T1000 (cell line): ENCODE data around the gene FAM13A.

Experiments
- DNase-seq: peaks from one replicate; lab custom pipeline; 2025; ENCODE audit warnings: mixed read lengths; lab: John Stamatoyannopoulos, UW

The FAM13A gene

GRCh38 chr4:88841635-88842034, 215.3 kb downstream of the FAM13A start:
- DNase-seq = no peak

GRCh38 chr4:88836216-88836615, 220.8 kb downstream of the FAM13A start:
- DNase-seq = no peak

GRCh38 chr4:88831031-88831430, 226.0 kb downstream of the FAM13A start:
- no peak for DNase-seq

GRCh38 chr4:88830598-88830997, 226.4 kb downstream of the FAM13A start:
- no peak for DNase-seq

GRCh38 chr4:88828842-88829571, 228.0 kb downstream of the FAM13A start:
- no peak for DNase-seq

- DNase-seq = no peak
Observed at GRCh38 chr4:88827442-88827841, 229.5 kb downstream of the FAM13A start.

- DNase-seq = no peak
Observed at GRCh38 chr4:88826771-88827170, 230.2 kb downstream of the FAM13A start.

GRCh38 chr4:88825931-88826330, 231.1 kb downstream of the FAM13A start:
- no peak for DNase-seq

- DNase-seq = peak; percentile 61
Observed at GRCh38 chr4:88823058-88823919, 233.7 kb downstream of the FAM13A start.

GRCh38 chr4:88822034-88822789, 234.8 kb downstream of the FAM13A start:
- DNase-seq = no peak

- no peak for DNase-seq
Observed at GRCh38 chr4:88821522-88821921, 235.5 kb downstream of the FAM13A start.

- DNase-seq = no peak
Observed at GRCh38 chr4:88820698-88821415, 236.1 kb downstream of the FAM13A start.

- DNase-seq = no peak
Observed at GRCh38 chr4:88819818-88820697, 236.9 kb downstream of the FAM13A start.

- no peak for DNase-seq
Observed at GRCh38 chr4:88818631-88819470, 238.1 kb downstream of the FAM13A start.

- DNase-seq = no peak
Observed at GRCh38 chr4:88817740-88818139, 239.2 kb downstream of the FAM13A start.

- DNase-seq = no peak
Observed at GRCh38 chr4:88816360-88816759, 240.6 kb downstream of the FAM13A start.

- no peak for DNase-seq
Observed at GRCh38 chr4:88814043-88814617, 242.9 kb downstream of the FAM13A start.

GRCh38 chr4:88813013-88813412, 244.0 kb downstream of the FAM13A start:
- DNase-seq = no peak

GRCh38 chr4:88812420-88812819, 244.6 kb downstream of the FAM13A start:
- no peak for DNase-seq

GRCh38 chr4:88811904-88812303, 245.1 kb downstream of the FAM13A start:
- DNase-seq = no peak
